22Rv1 (cell line): Measurements from ENCODE around the gene GPR27.
A peak's percentile ranks its signal among the peaks of the same experiment; 100 is the strongest.

ENCODE experiments used
- H3K27ac ChIP-seq: fragments of 450-650 bp; 2 replicates; pipeline ENCODE4 v1.5.1; 2017
- CTCF ChIP-seq: fragments of 450-650 bp; IDR thresholded peaks from 2 replicates; pipeline ENCODE4 v1.5.1; 2017; ENCODE audit warnings: mild to moderate bottlenecking
- ZFX ChIP-seq: fragments of 450-650 bp; IDR thresholded peaks from 2 replicates; pipeline ENCODE4 v1.6.1; 2017; ENCODE audit warnings: antibody characterized with exemption, borderline replicate concordance

The GPR27 gene

GRCh38 chr3:71754610-71755253 lies 1.1 kb downstream of the GPR27 start:
- peak overlapping the region; percentile 36; the same call in 1 of the 2 replicates for H3K27ac ChIP-seq
- no peak for TF ChIP-seq CTCF

- no peak overlapping the region for H3K27ac ChIP-seq
- TF ChIP-seq ZFX, result no peak
These were observed 4.4 kb downstream of the GPR27 start for GRCh38 chr3:71758091-71758490.

- TF ChIP-seq CTCF (no peak), ZFX (no peak)
These were observed 5.7 kb downstream of the GPR27 start for GRCh38 chr3:71759401-71759800.

GRCh38 chr3:71760140-71760539 lies 6.5 kb downstream of the GPR27 start:
- TF ChIP-seq ZFX (no peak), CTCF (no peak)
- H3K27ac ChIP-seq, result no peak overlapping the region

More at GRCh38 chr3:71759401-71759800, 5.7 kb downstream of the GPR27 start:
- no peak overlapping the region for H3K27ac ChIP-seq

GRCh38 chr3:71763426-71763825 lies 9.8 kb downstream of the GPR27 start:
- H3K27ac ChIP-seq, result no peak overlapping the region
- TF ChIP-seq CTCF (no peak), ZFX (no peak)

GRCh38 chr3:71771126-71771525 lies 17.5 kb downstream of the GPR27 start:
- no peak overlapping the region for H3K27ac ChIP-seq

GRCh38 chr3:71771884-71772283 lies 18.2 kb downstream of the GPR27 start:
- H3K27ac ChIP-seq, result no peak overlapping the region
- no peak for TF ChIP-seq ZFX
- no peak for TF ChIP-seq CTCF

More at GRCh38 chr3:71771126-71771525, 17.5 kb downstream of the GPR27 start:
- TF ChIP-seq CTCF (no peak), ZFX (no peak)

GRCh38 chr3:71776538-71776937 lies 22.9 kb downstream of the GPR27 start:
- no peak for TF ChIP-seq CTCF
- no peak for TF ChIP-seq ZFX
- no peak overlapping the region for H3K27ac ChIP-seq
